Tibial artery (tissue), 4 donors: ENCODE measurements around the gene HDAC4.

Experiments used
- DNase-seq, 2 donors: peaks; one replicate each; pipeline ENCODE4 v3.0.0-alpha.2; 2019
- H3K27ac ChIP-seq, 2 donors: fragments of 200-600 bp; sonication (generic) in 1 of 2; 1 replicate in 1 of 2; 2 replicates in 1 of 2; pipeline ENCODE4 v1.5.1; 2018 to 2019; ENCODE audit warnings: mild to moderate bottlenecking in 1 of 2
- H3K27me3 ChIP-seq, 2 donors: fragments of 200-600 bp; sonication (generic) in 1 of 2; one replicate each; pipeline versions ENCODE4 v1.5.1 to v1.6.0; 2016 to 2019
- H3K36me3 ChIP-seq, 3 donors: fragments of 200-600 bp; sonication (generic) in 2 of 3; one replicate each; pipeline ENCODE4 v1.5.1; 2016 to 2019; ENCODE audit warnings: mild to moderate bottlenecking in 2 of 3
- H3K4me1 ChIP-seq, 4 donors: fragments of 200-600 bp; sonication (generic) in 2 of 4; 1 replicate in 3 of 4; 2 replicates in 1 of 4; pipeline ENCODE4 v1.5.1; 2016 to 2019
- H3K4me3 ChIP-seq, 2 donors: fragments of 200-600 bp; sonication (generic) in 1 of 2; 1 replicate in 1 of 2; 2 replicates in 1 of 2; pipeline ENCODE4 v1.5.1; 2018 to 2019; ENCODE audit warnings: mild to moderate bottlenecking in 2 of 2
- H3K9me3 ChIP-seq, 3 donors: fragments of 200-600 bp; sonication (generic) in 1 of 3; one replicate each; pipeline ENCODE4 v1.5.1; 2016 to 2019
- CTCF ChIP-seq, 2 experiments: fragments of 200-600 bp in 1 of 2; fragments of 450-650 bp in 1 of 2; IDR thresholded peaks; one replicate each; pipeline ENCODE4 v1.5.1; 2017 to 2019; ENCODE audit warnings: antibody characterized with exemption in 2 of 2, mild to moderate bottlenecking in 1 of 2, moderate library complexity in 1 of 2
- intact Hi-C: fragments of 100-400 bp; cut with DNase I; formaldehyde crosslinking; loops from one replicate; pipeline ENCODE4 v1.15.0; 2023; ENCODE audit warnings: low total_unique reads

HDAC4 gene

GRCh38 chr2:239005586-239005985, 395.2 kb downstream of the HDAC4 start:
- Histone ChIP-seq H3K9me3 (peaks cover 0 to 8% (median 3%) of the 10 kb centered on the region in 3 donors), H3K36me3 (no peaks in the 10 kb centered on the region), H3K27ac (no peak overlapping the region), H3K27me3 (peaks cover 0 to 19% of the 10 kb centered on the region in 2 donors), H3K4me3 (no peak overlapping the region), H3K4me1 (peaks cover 0 to 14% (median 4%) of the 10 kb centered on the region in 4 donors)
- peak in 1 of 2 donors; percentile 34 for DNase-seq
- no peak for TF ChIP-seq CTCF (IDR thresholded peaks at IDR 0.05)
- intact Hi-C loops: no loop called here

- intact Hi-C loops: no loop called here
- TF ChIP-seq CTCF (IDR thresholded peaks at IDR 0.05): no peak
- DNase-seq: peak in 1 of 2 donors; percentile 47
- Histone ChIP-seq H3K27ac (no peak overlapping the region), H3K9me3 (peaks cover 0 to 8% (median 3%) of the 10 kb centered on the region in 3 donors), H3K4me3 (no peak overlapping the region), H3K4me1 (peaks cover 0 to 14% (median 4%) of the 10 kb centered on the region in 4 donors), H3K27me3 (peaks cover 0 to 16% of the 10 kb centered on the region in 2 donors), H3K36me3 (no peaks in the 10 kb centered on the region)
Observed at GRCh38 chr2:239004274-239005015, 396.4 kb downstream of the HDAC4 start.

- Histone ChIP-seq H3K4me1 (peaks cover 0 to 14% (median 4%) of the 10 kb centered on the region in 4 donors), H3K9me3 (peaks cover 0 to 8% (median 3%) of the 10 kb centered on the region in 3 donors), H3K27me3 (peaks cover 0 to 11% of the 10 kb centered on the region in 2 donors), H3K4me3 (peak overlapping the region; percentile 32 to 35), H3K36me3 (no peaks in the 10 kb centered on the region), H3K27ac (no peak overlapping the region)
- no peak for TF ChIP-seq CTCF (IDR thresholded peaks at IDR 0.05)
- DNase-seq: peak in 1 of 2 donors; percentile 60
- intact Hi-C loops: no loop called here
Observed at GRCh38 chr2:239003624-239004273, 397.1 kb downstream of the HDAC4 start.

- peaks cover 0 to 11% of the 10 kb centered on the region in 2 donors for H3K27me3 ChIP-seq
- intact Hi-C loops: no loop called here
- peak overlapping the region; percentile 32 to 35 for H3K4me3 ChIP-seq
- no peaks in the 10 kb centered on the region for H3K36me3 ChIP-seq
- TF ChIP-seq CTCF (IDR thresholded peaks at IDR 0.05): no peak
- peak overlapping the region; percentile 20 to 59 for H3K27ac ChIP-seq
- H3K4me1 ChIP-seq: peaks cover 0 to 14% (median 4%) of the 10 kb centered on the region in 4 donors
- peaks cover 0 to 8% (median 3%) of the 10 kb centered on the region in 3 donors for H3K9me3 ChIP-seq
- DNase-seq: peak in 1 of 2 donors; percentile 69
Observed at GRCh38 chr2:239002954-239003623, 397.7 kb downstream of the HDAC4 start.

GRCh38 chr2:239002591-239002953, 398.2 kb downstream of the HDAC4 start:
- peaks cover 0 to 14% (median 4%) of the 10 kb centered on the region in 4 donors for H3K4me1 ChIP-seq
- no peaks in the 10 kb centered on the region for H3K36me3 ChIP-seq
- H3K9me3 ChIP-seq: peaks cover 0 to 8% (median 3%) of the 10 kb centered on the region in 3 donors
- H3K4me3 ChIP-seq: peak overlapping the region; percentile 32 to 35
- intact Hi-C loops: no loop called here
- DNase-seq: no peak
- no peak for TF ChIP-seq CTCF (IDR thresholded peaks at IDR 0.05)
- H3K27ac ChIP-seq: peak overlapping the region; percentile 20 to 59
- H3K27me3 ChIP-seq: peaks cover 0 to 10% of the 10 kb centered on the region in 2 donors
